GM21529 (cell line): ENCODE data around the gene IGSF21.
"Not testable (repeated sequence)": the region's sequence is repeated elsewhere in the genome, so short reads cannot be mapped to it uniquely, and the experiment has no call there.

ENCODE experiments used
- ATAC-seq: cut with Tn5 transposase; IDR thresholded peaks from one replicate; pipeline ENCODE4 v1.9.1; 2021; ENCODE audit not compliant: unreplicated experiment

The IGSF21 gene

DNA sequence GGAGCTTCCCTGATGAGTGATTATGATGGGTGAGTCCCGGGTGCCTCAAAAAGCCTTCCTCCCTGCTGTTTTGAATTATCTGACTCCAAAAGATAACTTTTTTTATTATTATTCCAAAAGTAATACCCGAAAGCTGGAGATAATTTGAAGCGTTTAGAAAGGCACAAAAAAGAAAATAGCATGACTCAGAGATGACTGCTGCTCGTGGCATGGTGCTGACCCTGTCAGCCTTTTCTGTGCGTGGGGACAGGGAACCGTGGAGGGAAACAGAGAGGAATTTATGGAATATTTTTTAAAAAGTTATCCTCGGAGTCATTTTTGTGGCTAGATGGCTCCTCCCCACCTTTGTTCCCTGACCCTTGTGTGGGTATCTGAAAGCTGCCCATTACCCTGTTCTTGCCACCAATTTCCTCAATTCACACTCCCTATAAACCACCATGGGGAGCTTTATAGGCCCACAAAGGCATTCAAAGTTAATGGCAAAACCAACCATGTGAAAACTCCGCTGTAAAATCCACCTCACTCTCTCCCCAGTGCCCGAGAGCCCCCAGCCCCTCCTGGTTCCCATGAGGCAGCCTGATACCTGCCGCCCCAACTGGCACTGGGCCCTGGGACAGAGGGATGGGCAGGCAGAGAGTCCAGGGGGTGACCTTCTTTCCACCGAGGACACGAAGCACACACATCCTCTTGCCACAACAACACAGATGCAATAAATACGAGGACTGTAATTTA is 37.5 kb downstream of the IGSF21 start:
- no peak for ATAC-seq

GRCh38 chr1:18145851-18146618 is 38.4 kb downstream of the IGSF21 start:
- no peak for ATAC-seq

DNA sequence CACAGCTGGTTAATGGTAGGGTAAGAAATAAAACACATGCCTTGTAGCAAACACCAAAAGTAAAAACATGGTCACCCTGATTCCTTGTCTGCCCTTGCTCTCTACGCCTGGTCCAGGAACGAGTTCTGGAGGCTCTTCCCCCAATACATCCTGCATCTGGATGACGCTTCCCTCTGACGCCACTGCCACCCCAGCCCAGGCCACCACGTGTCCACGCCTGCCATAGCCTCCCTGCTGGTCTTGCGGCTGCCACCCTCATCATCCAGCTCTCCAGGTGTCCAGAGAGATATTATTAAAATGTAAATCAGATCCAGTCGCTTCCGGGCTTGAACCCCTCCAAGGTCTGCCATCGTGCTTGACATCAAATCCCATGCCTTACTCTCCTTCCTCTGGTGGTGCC is 39.3 kb downstream of the IGSF21 start:
- no peak for ATAC-seq

DNA sequence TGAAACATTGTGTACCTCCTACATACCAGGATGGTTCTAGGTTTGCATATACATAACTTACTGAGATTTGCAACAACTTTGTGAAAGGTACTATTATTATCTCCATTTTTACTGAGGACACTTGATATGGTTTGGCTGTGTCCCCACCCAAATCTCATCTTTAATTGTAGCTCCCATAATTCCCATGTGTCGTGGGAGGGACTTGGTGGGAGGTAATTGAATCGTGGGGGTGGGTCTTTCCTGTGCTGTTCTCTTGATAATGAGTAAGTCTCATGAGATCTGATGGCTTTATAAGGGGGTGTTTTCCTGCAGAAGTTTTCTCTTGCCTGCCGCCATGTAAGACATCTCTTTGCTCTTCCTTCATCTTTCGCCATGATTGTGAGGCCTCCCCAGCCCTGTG is 40.1 kb downstream of the IGSF21 start:
- ATAC-seq = no peak

DNA sequence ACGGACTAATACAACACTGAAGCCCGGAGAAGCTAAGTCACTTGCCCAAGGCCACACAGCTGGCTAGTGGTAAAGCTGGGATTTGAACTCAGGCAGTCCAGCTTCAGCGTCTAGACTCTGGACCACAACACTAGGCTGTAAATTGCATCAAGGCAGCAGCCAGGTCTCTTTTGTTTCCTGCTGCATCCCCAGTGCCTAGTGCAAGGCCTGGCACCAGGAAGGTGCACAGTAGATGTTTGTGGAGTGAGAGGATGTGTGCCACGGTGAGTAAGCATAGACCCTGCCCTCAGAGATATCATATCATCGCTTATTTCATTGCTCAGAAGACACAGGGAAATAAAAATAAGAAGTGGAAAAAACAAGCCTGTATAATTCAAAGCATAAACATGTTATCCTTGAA is 40.9 kb downstream of the IGSF21 start:
- ATAC-seq = no peak

- ATAC-seq = no peak
These were observed 41.5 kb downstream of the IGSF21 start for GRCh38 chr1:18149027-18149641.

DNA sequence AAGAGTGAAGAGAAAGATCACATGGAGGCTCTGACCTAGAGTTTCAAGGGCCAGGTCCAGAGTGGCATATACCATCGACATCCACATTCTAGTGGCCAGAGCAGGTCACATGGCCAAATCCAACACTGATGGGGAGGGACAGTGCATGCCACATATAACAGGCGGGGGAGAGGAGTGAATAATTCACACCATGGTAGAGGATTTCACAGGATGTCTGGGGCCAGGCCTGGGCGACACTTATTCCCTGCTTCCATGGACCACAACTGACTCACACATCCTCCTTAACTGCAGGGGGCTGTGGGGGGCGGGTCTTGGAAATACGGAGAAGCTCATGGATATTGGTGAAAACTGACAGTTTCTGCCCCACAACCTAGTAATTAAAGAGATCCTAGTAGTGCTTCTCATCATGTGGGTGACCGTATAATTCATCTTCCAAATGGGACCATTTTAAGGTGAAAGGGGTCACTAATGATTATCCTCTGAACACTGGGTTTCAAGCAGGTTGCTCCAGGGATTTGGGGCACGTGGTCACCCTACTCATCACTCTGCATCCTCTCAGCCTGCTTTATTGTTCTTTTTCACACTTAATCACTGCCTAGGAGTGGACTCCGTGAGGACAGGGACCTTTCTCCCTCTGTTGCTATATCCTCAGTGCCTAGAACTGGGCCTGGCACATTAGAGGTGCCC is 44.0 kb downstream of the IGSF21 start:
- ATAC-seq = no peak

- ATAC-seq = no peak
These were observed 47.0 kb downstream of the IGSF21 start for GRCh38 chr1:18154430-18155194.

GRCh38 chr1:18155881-18156385 is 48.3 kb downstream of the IGSF21 start:
- no peak for ATAC-seq

DNA sequence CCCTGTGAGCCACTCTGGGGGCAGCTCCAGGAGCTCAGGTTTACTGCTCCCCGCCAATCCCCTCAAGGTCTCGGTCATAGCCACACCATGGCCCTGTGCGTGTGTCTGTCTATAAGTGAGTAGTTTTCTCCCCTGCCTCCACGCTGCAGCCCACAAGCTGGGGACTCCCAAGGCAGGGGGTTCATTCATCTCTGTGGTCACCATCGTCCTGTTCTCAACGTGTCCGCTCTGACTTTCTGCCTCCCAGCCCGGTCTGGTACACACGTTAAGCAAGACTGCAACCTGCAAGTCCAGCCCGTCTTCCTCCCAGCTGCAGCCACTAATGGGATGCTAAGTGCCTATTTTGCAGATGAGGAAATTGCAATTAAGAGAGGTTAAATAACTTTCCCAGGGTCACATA is 49.8 kb downstream of the IGSF21 start:
- ATAC-seq = no peak

- no peak for ATAC-seq
These were observed 50.4 kb downstream of the IGSF21 start for GRCh38 chr1:18157968-18158367.

GRCh38 chr1:18158714-18159113 is 51.1 kb downstream of the IGSF21 start:
- ATAC-seq = no peak

GRCh38 chr1:18160290-18160942 is 52.8 kb downstream of the IGSF21 start:
- ATAC-seq = no peak

- ATAC-seq = no peak
These were observed 54.1 kb downstream of the IGSF21 start for GRCh38 chr1:18161690-18162089.

GRCh38 chr1:18165640-18166039 is 58.0 kb downstream of the IGSF21 start:
- not testable (repeated sequence) for ATAC-seq

GRCh38 chr1:18166341-18166740 is 58.7 kb downstream of the IGSF21 start:
- ATAC-seq = no peak

- ATAC-seq = no peak
These were observed 59.3 kb downstream of the IGSF21 start for GRCh38 chr1:18166929-18167328.

GRCh38 chr1:18170444-18170843 is 62.8 kb downstream of the IGSF21 start:
- no peak for ATAC-seq

GRCh38 chr1:18174037-18174436 is 66.4 kb downstream of the IGSF21 start:
- no peak for ATAC-seq

- no peak for ATAC-seq
These were observed 67.5 kb downstream of the IGSF21 start for GRCh38 chr1:18175051-18175450.
